ENCODE data around the gene AP1B1.

Gene AP1B1

DNA sequence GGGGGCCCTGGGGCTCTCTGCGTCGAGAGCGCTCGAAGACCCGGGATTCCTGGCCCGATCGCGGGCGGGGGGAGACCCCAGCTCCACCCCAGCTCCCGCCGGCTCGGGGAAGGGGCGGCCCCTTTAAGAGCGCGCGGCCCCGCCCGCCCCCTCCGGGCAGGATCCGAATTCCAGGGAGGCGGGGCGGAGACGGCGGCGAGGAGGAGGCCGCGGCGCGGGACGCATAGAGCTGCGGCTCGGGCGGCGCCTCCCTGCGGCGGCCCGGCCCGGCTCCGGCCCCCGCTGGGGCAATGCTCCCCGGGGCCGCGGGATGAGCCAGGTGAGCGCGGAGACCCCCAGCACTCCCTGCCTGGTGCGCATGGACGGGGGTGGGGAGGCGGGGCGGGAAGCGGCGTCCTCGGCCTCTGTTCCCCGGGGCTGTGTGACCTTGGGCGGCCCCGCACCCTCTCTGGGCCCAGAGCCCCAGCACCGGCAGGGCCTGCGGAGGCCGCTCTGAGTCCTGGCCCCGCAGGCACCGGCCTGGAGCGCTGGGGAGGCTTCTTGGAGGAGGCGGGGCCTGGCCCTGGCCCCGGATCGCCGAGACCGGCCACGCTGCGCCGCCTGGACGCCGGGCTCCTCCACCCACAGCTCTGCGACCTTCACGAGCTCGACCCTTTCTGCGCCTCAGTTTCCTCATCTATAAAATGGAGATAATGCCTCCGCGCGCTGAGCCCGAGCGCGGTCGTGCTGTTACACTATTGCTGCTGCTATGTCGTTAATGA, 81.4 kb downstream of the AP1B1 start:
- DNase-seq (ENCODE audit: low spot score in 2 of 2) (no peak), ATAC-seq (ENCODE audit: low read depth) (no peak)
- Mint-ChIP-seq H3K4me1 (peaks cover 23% of the 10 kb centered on the region), H3K4me3 (peak overlapping the region; percentile 81), H3K9me3 (no peaks in the 10 kb centered on the region), H3K27me3 (peaks cover 17% of the 10 kb centered on the region), H3K36me3 (no peaks in the 10 kb centered on the region), H3K27ac (no peak overlapping the region)

DNA sequence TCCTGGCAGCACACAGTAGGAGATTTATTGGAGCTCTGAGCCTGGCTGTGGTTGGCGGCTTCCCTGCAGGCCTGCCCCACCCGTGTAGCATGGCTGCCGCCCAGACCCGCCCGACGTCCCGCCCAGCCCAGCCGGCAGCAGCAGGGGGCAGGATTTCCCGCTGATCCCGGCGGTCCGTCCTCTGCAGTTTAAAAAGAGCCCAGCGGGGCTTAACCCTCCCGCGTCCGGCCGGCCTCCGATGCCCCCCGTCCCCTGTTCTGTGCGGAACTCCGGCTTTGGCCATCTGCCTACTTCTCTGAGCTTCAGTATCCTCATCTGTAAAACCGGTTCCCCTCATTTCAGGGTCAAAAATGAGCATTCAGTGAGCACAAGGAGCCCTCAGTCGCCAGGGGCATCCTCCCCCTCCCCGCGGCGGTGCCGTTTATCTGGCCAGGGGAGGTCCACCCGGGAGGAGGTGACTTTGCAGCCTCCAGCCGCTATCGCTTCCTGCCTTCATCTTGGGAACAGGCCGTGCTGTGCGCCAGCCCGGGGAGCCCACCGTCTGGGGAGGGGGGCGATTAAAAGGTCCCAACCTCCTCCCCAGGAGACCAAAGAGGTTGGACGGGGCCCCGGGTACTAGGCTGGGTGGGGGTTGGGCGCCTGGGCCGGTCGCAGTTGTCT, 82.1 kb downstream of the AP1B1 start, which contains the start of gene GAS2L1:
Gene GAS2L1, plus strand, starts transcription at position 476 of the 660 bp plus-strand sequence. CDS start 1,456 bp downstream, outside the sequence.
- Mint-ChIP-seq H3K4me1 (peaks cover 23% of the 10 kb centered on the region), H3K4me3 (peak within 1 kb of the TSS; percentile 81), H3K27me3 (peaks cover 15% of the 10 kb centered on the region), H3K27ac (no peak within 1 kb of the TSS), H3K9me3 (no peaks in the 10 kb centered on the region), H3K36me3 (peaks cover under 1% of the 10 kb centered on the region)
- ATAC-seq (ENCODE audit: low read depth) (peak; percentile 49), DNase-seq (ENCODE audit: low spot score in 2 of 2) (peak; percentile 42 to 46)

DNA sequence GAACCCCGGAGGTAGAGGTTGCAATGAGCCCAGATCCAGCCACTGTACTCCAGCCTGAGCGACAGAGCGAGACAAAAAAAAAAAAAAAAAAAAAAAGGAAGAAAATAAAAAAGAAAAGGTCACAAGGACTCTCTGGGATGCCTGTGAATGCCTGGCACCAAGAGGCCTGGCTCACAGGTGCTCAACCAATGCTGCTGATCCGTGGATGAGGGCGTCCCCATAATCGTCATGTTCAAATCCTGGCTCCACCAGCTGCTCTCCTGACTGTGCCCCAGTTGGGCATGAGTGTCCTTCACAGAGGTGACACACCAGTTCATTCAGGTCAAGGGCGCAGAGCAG, 82.6 kb downstream of the AP1B1 start:
- ATAC-seq (ENCODE audit: low read depth) = no peak
- H3K4me3 Mint-ChIP-seq = peak overlapping the region; percentile 78
- no peak overlapping the region for H3K27ac Mint-ChIP-seq
- peaks cover 25% of the 10 kb centered on the region for H3K4me1 Mint-ChIP-seq
- no peaks in the 10 kb centered on the region for H3K9me3 Mint-ChIP-seq
- H3K27me3 Mint-ChIP-seq = peaks cover 14% of the 10 kb centered on the region
- no peak for DNase-seq (ENCODE audit: low spot score in 2 of 2)
- peaks cover 6% of the 10 kb centered on the region for H3K36me3 Mint-ChIP-seq

DNA sequence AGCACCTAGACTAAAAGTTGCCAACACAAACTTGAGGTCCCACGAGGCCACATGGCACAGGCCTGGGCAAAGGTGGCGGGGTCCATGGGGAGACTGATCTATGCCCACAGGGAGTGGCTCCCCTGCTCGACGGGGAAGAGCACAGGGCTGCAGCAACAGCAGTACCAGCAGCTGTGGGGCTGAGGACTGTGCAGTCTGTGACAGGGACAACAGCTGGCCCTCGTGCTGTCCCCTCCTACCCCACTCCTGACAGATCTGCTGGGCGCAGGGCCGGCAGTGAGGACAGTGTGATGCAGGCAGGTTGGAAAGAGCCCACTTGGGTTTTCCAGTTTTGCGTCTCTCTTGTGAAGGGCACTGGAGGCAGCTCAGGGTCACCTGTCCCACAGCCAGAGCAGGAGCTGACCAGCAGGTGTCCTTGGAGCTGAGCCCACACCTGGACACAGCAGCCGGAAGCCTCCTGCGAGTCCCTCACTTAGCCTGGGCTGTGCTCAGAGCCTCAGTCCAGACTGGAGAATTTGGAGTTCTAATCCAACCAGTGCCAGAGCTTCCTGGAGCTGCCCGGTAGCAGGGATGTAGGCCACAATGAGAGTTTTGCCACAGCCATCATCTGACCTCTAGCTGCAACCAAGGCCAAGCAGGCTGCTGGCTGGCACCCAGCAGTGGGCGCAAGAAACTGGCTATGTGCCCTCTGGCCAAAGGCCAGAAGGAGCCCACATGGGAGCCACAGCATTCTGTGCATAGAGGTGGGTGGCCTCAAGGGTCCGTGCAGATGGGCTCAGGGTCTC, 85.5 kb downstream of the AP1B1 start:
- Mint-ChIP-seq H3K4me1 (peaks cover 25% of the 10 kb centered on the region), H3K9me3 (no peaks in the 10 kb centered on the region), H3K4me3 (no peak overlapping the region), H3K36me3 (peaks cover 20% of the 10 kb centered on the region), H3K27ac (no peak overlapping the region), H3K27me3 (peaks cover 14% of the 10 kb centered on the region)
- ATAC-seq (ENCODE audit: low read depth) (no peak), DNase-seq (ENCODE audit: low spot score in 2 of 2) (no peak)

DNA sequence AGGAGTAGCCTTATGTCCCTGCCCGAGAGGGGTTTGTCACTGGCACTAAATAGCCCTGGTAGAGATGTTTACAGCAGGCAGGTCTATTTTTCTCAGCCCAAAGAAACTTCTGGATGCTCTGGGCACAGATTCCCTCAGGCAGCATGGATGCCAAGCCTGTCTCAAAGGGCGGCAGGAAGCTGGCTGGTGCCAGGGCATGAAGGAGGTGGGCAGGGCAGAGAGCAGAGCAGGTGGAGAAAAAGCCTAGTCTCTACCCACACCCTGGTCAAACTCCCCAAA, 86.0 kb downstream of the AP1B1 start:
- Mint-ChIP-seq H3K36me3 (peaks cover 25% of the 10 kb centered on the region), H3K4me1 (peaks cover 22% of the 10 kb centered on the region), H3K27ac (no peak overlapping the region), H3K4me3 (no peak overlapping the region), H3K9me3 (no peaks in the 10 kb centered on the region), H3K27me3 (peaks cover 10% of the 10 kb centered on the region)
- DNase-seq (ENCODE audit: low spot score in 2 of 2) (no peak), ATAC-seq (ENCODE audit: low read depth) (no peak)

DNA sequence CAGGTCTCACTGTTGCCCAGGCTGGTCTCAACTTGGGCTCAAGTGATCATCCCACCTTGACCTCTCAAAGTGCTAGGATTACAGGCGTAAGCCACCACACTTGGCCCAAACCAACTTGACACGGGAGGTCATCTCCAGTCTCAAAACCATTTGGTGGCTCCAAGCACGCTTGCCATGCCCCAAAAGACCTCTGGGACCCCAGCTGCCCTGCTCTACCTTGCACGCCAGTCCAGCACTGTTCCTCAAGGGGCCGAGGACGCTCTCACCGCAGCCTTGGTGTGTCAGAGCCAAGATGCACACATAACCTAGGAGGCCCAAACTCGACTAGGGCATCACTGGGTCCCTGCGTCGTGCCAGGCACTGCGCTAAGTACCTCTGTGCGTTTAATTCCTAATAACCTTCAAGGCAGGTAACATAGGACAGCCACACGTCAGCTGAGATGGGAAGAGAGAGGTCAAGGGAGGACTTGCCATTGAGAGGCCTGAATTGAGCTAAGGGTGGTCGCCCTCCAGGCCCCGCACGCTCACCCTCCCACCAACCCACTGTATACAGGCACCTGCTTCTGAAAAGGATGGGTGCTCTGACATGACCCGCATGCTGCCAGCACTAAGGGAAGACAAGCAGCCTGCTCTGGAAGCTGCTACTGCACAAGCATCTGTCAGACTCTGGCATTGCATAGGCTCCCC, 86.5 kb downstream of the AP1B1 start:
- DNase-seq (ENCODE audit: low spot score in 2 of 2) (no peak), ATAC-seq (ENCODE audit: low read depth) (no peak)
- H3K27me3 Mint-ChIP-seq = peaks cover 9% of the 10 kb centered on the region
- H3K9me3 Mint-ChIP-seq = no peaks in the 10 kb centered on the region
- peaks cover 21% of the 10 kb centered on the region for H3K4me1 Mint-ChIP-seq
- no peak overlapping the region for H3K4me3 Mint-ChIP-seq
- H3K27ac Mint-ChIP-seq = no peak overlapping the region
- H3K36me3 Mint-ChIP-seq = peaks cover 28% of the 10 kb centered on the region

DNA sequence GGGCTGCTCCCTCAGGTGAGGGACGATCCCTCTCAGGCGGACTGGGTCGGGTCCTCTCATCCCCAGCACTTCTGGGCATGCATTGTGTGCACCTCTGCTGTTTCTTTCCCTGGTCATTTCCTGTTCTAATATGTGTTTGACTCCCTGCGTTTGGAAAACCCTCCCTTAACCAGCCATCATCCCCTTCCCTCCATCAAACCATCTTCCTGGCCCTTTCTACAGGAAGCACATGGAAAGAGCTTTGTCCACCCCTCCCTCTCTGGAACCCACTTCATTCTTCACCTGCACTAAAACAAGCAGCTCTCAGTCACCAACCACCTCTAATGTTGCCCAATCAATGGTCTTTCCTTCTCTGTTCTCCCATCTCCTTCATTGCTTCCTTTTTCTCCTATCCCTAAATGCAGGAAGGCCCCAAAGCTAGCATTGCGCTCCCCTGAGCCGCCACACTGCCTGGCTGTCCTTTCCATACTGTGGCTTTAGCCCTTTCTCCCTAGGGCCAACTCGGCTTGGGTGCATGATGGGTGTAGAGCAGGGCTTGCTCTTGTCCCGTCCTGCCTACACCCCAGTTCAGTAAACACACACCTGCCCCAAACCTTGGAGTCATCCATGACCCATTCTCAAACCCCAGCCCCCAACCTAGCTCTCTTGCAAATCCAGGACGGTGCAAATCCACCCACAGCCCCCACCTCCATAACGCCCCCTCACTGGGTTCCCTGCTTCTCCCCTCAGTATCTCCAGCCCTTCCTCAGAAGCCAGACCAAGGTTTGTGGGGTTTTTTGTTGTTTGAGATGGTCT, 87.4 kb downstream of the AP1B1 start:
- H3K27ac Mint-ChIP-seq = peak overlapping the region; percentile 36
- ATAC-seq (ENCODE audit: low read depth) (peak; percentile 16), DNase-seq (ENCODE audit: low spot score in 2 of 2) (no peak)
- peaks cover 6% of the 10 kb centered on the region for H3K27me3 Mint-ChIP-seq
- H3K36me3 Mint-ChIP-seq = peaks cover 28% of the 10 kb centered on the region
- no peak overlapping the region for H3K4me3 Mint-ChIP-seq
- H3K9me3 Mint-ChIP-seq = no peaks in the 10 kb centered on the region
- H3K4me1 Mint-ChIP-seq = peaks cover 16% of the 10 kb centered on the region

DNA sequence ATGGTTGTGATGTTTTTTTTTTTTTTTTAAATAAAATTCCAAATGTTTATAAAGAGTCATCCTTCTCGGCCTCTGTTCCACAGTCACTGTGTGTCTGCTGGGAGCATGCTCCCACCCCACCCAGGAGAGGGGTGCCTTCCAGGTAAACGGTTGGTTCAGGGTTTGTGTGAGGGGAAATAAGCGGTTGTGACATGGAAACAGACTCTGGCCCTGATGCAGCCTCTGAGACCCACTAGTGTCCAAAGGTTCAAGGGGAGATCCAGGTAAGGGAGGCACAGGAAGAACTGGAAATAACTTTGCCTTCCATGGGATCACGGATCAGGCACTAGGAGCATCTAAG, 87.9 kb downstream of the AP1B1 start:
- Mint-ChIP-seq H3K4me1 (peaks cover 13% of the 10 kb centered on the region), H3K4me3 (no peak overlapping the region), H3K9me3 (no peaks in the 10 kb centered on the region), H3K27ac (peak overlapping the region; percentile 36), H3K27me3 (peaks cover 4% of the 10 kb centered on the region), H3K36me3 (peaks cover 31% of the 10 kb centered on the region)
- ATAC-seq (ENCODE audit: low read depth) (peak; percentile 8), DNase-seq (ENCODE audit: low spot score in 2 of 2) (no peak)

DNA sequence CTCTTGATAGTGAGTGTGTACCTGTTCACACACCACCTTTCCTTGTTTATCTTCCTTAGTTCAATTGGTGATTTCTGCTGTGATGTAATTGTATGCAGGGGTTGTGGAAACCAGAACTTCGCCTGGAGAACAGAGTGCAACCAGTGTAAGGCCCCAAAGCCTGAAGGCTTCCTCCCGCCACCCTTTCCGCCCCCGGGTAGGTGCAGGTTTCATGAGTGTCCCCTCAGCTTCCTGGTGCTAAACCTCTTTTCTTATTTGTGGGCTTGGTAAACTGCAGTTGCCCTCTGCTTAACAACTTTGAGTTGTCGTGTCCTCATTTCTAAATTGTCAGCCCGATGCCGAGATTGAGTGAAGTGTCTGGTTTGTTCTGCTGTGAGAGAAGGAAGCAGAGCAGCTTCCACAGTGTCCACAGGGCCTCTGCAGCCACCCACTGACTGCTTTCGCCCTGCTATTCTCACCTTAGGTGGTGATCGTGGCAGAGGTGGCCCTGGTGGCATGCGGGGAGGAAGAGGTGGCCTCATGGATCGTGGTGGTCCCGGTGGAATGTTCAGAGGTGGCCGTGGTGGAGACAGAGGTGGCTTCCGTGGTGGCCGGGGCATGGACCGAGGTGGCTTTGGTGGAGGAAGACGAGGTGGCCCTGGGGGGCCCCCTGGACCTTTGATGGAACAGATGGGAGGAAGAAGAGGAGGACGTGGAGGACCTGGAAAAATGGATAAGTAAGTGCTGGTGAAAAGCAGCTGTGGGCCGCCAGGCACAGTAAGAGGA, 89.1 kb downstream of the AP1B1 start:
- DNase-seq (ENCODE audit: low spot score in 2 of 2) (no peak), ATAC-seq (ENCODE audit: low read depth) (no peak)
- Mint-ChIP-seq H3K9me3 (no peaks in the 10 kb centered on the region), H3K27ac (no peak overlapping the region), H3K27me3 (no peaks in the 10 kb centered on the region), H3K36me3 (peaks cover 31% of the 10 kb centered on the region), H3K4me1 (peaks cover 10% of the 10 kb centered on the region), H3K4me3 (no peak overlapping the region)

DNA sequence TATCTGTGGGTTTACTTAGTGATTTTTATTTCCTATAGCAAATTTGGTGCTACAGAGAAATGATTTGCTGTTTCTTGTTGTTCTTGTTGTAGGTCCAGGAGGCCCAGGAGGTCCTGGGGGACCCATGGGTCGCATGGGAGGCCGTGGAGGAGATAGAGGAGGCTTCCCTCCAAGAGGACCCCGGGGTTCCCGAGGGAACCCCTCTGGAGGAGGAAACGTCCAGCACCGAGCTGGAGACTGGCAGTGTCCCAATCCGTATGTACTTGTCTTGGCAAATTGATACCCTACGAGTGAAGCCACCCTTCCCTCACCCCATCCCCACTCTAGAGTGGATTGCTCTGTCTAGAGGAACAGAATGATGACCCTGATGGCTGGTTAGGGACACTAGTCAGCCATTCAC, 89.7 kb downstream of the AP1B1 start:
- H3K4me1 Mint-ChIP-seq = peaks cover 9% of the 10 kb centered on the region
- H3K27me3 Mint-ChIP-seq = no peaks in the 10 kb centered on the region
- H3K4me3 Mint-ChIP-seq = no peak overlapping the region
- no peak for DNase-seq (ENCODE audit: low spot score in 2 of 2)
- peaks cover 33% of the 10 kb centered on the region for H3K36me3 Mint-ChIP-seq
- no peaks in the 10 kb centered on the region for H3K9me3 Mint-ChIP-seq
- H3K27ac Mint-ChIP-seq = no peak overlapping the region
- no peak for ATAC-seq (ENCODE audit: low read depth)

DNA sequence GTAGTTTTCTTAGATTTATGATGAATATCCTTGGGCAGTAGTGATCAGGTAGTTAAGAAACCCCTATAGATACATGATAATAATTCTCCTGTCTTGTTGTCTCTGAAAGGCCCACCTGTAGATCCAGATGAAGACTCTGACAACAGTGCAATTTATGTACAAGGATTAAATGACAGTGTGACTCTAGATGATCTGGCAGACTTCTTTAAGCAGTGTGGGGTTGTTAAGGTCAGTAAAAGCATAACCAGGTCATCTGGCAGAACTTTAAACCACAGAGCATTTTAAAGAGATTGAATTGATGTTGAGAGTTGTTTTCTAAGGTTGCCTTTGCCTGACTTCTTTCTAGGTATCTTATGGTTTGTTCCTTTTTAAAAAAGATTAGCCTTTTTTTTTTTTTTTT, 96.0 kb downstream of the AP1B1 start:
- Mint-ChIP-seq H3K36me3 (peaks cover 38% of the 10 kb centered on the region), H3K27me3 (no peaks in the 10 kb centered on the region), H3K4me3 (no peak overlapping the region), H3K27ac (peak overlapping the region; percentile 39), H3K4me1 (peaks cover 3% of the 10 kb centered on the region), H3K9me3 (no peaks in the 10 kb centered on the region)
- no peak for DNase-seq (ENCODE audit: low spot score in 2 of 2)
- ATAC-seq (ENCODE audit: low read depth) = no peak

DNA sequence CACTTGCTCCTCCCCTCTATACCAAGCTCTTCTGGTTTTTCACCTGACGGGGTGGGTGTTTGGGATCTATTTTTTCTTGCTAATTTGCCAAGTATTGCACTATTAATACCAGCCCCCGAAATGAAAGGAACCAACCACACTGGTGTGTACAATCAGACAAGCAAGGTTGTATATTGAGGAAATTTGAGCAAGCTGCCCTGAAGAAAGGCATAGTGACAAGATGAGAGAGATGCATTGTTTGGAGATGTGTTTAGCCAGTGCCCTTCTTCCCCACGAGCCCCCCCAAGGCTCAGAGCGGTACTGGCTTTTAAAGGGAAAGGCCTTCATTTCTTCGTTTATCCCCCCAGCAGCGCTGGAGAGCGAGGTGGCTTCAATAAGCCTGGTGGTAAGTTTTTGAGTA, 97.2 kb downstream of the AP1B1 start:
- peaks cover 44% of the 10 kb centered on the region for H3K36me3 Mint-ChIP-seq
- H3K27me3 Mint-ChIP-seq = no peaks in the 10 kb centered on the region
- no peak overlapping the region for H3K27ac Mint-ChIP-seq
- no peak for ATAC-seq (ENCODE audit: low read depth)
- no peak for DNase-seq (ENCODE audit: low spot score in 2 of 2)
- H3K4me1 Mint-ChIP-seq = peaks cover 3% of the 10 kb centered on the region
- H3K9me3 Mint-ChIP-seq = no peaks in the 10 kb centered on the region
- H3K4me3 Mint-ChIP-seq = no peak overlapping the region

DNA sequence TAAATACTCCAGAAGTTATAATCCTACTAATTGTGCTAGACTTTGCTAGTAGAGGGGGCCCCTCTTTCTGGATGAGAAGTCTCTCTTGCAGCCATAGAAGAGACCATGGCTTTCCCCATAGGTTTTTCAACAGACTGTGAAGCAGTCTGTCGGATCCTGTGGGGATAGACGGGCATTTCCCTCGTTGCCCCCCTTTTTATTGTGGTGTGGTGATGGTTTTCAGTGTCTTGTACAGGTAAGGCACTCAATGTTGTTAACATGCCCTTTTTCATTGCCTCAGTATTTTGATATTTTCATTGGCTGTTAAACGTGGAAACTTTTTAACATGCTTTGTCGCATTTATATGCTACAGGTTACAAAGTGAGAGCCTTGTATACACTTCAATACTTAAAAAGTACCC, 98.3 kb downstream of the AP1B1 start:
- H3K9me3 Mint-ChIP-seq = no peaks in the 10 kb centered on the region

More for the DNA sequence above, 98.3 kb downstream of the AP1B1 start:
- Mint-ChIP-seq H3K4me3 (no peak overlapping the region), H3K36me3 (peaks cover 43% of the 10 kb centered on the region), H3K27me3 (no peaks in the 10 kb centered on the region), H3K4me1 (peaks cover 3% of the 10 kb centered on the region), H3K27ac (no peak overlapping the region)
- DNase-seq (ENCODE audit: low spot score in 2 of 2) (no peak), ATAC-seq (ENCODE audit: low read depth) (no peak)

Data from memory B cell (primary cell).